Kidney tubule cell (primary cell): ENCODE results near the gene EPHB6.

ENCODE experiments used
- DNase-seq: peaks from one replicate; pipeline ENCODE4 v3.0.0-alpha.2; 2018; ENCODE audit warnings: low spot score

The EPHB6 gene

DNA sequence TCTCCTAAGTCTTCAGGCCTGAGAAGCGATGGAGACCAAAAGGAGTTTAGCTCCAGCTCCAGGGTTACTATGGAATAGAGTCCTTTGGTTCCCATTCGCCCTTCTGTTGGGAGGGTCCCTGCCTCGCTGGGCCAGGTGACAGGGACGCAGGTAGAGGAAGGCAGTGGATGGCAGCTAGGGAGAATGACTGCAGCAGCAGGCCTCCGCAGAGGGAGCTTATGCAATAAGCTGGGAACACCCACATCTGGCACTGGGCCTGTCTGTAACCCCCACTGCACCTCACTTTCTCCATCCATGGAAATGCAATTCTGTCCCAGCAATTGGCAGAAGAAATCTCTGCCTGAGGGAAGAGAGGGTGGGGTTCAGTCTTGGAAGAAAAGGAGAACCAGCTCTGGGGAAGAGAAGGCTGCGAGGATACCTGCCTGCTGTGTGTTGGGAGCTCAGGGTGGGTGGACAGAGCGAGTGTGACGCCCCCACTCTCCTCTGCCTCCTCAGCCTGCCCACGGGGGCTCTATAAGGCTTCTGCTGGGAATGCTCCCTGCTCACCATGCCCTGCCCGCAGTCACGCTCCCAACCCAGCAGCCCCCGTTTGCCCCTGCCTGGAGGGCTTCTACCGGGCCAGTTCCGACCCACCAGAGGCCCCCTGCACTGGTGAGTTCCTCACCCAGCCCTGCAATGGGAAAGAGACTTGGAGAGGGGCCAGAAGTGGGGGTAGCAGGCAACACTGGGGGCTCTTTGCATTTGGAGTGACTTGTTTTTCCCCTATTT is 10.3 kb downstream of the EPHB6 start:
- no peak for DNase-seq

DNA sequence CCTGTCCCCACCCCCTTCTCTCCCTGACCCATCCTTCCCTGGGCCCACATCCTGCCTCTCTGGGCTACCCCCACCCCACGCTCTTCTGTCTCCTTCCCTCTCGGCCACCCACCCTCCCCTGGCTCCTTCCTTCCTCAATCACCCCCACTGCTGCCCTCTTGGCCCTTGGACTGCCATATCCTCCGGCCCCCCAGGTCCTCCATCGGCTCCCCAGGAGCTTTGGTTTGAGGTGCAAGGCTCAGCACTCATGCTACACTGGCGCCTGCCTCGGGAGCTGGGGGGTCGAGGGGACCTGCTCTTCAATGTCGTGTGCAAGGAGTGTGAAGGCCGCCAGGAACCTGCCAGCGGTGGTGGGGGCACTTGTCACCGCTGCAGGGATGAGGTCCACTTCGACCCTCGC is 10.9 kb downstream of the EPHB6 start:
- DNase-seq, result no peak

DNA sequence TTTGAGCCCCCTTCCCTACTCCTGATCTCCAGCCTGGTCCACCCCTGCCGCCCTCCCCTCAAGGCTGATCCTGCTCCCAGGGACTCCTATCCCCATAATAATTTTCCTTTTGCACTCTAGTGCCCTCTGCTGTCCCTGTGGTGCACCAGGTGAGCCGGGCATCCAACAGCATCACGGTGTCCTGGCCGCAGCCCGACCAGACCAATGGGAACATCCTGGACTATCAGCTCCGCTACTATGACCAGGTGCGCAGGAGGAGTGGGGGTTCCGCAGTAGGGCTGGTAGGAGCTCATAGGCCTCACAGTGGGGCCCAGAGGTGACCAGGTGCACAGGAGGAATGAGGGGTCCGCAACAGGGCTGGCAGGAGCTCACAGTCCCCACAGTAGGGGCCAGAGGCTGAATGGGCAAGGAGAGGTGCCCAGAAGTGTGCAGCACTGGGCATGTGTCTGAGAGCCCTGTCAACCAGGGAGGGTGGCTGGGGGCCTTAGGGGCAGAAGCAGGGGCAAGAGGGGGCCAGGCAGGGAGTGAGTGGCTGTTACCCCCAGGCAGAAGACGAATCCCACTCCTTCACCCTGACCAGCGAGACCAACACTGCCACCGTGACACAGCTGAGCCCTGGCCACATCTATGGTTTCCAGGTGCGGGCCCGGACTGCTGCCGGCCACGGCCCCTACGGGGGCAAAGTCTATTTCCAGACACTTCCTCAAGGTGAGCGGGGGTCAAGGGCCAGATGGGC is 11.7 kb downstream of the EPHB6 start:
- DNase-seq, result peak; percentile 46

DNA sequence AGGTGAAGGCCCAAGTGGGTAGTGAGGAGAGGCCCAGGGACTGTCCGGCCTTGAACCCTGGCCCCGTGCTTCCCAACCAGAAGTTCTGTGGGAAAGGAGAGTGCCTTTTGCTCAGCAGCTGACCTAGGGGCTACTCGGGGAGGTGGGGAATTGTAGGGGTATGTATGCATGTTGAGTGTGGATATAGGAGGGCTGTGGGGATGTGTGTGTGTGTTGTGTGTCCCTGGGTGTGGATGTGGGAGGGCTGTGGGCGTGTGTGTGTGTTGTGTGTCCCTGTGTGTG is 12.2 kb downstream of the EPHB6 start:
- DNase-seq, result no peak

DNA sequence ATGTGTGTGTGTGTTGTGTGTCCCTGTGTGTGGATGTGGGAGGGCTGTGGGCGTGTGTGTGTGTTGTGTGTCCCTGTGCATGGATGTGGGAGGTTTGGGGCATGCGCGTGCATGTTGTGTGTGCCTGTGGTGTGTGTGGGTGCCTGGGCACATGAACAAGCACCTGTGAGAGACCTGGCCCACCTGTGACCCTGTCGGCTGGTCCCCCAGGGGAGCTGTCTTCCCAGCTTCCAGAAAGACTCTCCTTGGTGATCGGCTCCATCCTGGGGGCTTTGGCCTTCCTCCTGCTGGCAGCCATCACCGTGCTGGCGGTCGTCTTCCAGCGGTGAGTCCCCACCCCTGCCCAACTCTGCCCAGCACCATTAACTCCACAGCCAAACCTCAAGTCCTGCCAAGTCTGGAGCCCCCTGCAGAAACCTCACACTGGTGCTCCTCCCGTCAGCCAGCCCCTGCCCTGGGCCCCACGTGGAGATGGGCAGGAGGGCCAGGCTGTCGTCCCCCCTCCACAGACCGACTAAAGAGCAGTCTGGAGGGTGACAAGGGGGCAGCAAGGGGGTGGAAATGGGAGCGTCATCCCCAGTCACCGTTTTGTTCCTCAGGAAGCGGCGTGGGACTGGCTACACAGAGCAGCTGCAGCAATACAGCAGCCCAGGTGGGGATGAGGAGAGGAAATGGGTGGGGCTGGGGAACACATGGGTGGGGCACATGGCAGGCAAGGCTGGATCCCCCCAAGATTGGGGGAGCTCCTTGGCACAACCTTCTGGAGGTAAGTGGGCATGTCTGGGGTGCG is 12.7 kb downstream of the EPHB6 start:
- DNase-seq, result no peak

DNA sequence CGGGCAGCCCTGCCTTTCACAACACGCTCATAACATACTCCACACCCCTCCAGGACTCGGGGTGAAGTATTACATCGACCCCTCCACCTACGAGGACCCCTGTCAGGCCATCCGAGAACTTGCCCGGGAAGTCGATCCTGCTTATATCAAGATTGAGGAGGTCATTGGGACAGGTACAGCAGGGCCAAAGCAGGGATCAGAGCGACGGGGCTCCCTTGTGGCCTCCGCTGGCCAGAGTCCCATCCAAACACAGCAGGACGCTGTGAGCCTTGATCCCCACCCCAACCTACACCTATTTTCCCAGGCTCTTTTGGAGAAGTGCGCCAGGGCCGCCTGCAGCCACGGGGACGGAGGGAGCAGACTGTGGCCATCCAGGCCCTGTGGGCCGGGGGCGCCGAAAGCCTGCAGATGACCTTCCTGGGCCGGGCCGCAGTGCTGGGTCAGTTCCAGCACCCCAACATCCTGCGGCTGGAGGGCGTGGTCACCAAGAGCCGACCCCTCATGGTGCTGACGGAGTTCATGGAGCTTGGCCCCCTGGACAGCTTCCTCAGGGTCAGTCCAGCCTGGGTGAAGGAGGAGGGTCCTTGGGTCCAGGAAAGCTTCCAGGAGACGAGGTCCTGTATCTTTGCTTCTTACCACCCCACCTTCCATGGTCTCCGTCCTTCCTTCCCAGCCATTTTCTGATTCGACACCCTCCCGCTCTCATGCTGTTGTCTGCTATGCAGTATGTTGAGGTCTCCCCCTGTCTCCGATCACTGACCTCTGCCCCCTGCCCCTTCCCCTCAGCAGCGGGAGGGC is 13.5 kb downstream of the EPHB6 start:
- DNase-seq, result no peak

DNA sequence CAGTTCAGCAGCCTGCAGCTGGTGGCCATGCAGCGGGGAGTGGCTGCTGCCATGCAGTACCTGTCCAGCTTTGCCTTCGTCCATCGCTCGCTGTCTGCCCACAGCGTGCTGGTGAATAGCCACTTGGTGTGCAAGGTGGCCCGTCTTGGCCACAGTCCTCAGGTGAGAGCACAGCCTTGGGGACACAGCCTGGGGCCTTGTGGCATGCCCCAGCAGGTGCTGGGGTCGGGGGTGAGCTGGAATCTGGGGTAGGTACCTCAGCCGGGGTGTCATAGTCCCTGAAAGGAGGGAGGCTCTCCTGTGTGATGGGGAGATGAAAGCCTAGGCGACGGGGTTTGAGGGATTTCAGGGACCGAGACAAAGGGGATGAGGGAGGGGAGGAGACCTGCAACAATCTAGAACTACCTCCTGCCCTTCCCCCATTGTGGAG is 14.1 kb downstream of the EPHB6 start:
- DNase-seq, result no peak

DNA sequence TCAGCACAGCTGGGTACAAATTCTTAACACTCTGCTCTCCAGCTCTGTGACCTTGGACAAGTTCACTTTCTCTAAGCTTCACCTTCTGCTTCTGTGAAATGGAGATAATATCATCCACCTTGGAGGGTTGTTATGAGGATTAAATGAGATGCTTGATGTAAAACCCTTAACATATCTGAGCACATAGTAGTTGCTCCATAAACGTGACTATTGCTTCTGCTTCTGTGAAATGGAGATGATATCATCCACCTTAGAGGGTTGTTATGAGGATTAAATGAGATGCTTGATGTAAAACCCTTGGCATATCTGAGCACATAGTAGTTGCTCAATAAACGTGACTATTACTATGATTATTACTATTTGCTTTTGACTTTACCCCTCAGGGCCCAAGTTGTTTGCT is 14.6 kb downstream of the EPHB6 start:
- DNase-seq, result no peak

DNA sequence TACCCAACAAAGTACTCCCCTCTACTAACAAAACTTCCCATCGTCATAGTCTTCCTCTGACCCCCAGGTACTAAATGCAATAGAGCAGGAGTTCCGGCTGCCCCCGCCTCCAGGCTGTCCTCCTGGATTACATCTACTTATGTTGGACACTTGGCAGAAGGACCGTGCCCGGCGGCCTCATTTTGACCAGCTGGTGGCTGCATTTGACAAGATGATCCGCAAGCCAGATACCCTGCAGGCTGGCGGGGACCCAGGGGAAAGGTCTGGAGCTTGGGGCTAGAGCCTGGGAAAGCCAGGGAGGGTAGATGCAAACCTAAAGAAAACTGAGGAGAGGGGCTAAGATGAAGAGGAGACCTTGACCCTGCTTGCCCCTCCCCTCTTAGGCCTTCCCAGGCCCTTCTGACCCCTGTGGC is 15.3 kb downstream of the EPHB6 start:
- no peak for DNase-seq

DNA sequence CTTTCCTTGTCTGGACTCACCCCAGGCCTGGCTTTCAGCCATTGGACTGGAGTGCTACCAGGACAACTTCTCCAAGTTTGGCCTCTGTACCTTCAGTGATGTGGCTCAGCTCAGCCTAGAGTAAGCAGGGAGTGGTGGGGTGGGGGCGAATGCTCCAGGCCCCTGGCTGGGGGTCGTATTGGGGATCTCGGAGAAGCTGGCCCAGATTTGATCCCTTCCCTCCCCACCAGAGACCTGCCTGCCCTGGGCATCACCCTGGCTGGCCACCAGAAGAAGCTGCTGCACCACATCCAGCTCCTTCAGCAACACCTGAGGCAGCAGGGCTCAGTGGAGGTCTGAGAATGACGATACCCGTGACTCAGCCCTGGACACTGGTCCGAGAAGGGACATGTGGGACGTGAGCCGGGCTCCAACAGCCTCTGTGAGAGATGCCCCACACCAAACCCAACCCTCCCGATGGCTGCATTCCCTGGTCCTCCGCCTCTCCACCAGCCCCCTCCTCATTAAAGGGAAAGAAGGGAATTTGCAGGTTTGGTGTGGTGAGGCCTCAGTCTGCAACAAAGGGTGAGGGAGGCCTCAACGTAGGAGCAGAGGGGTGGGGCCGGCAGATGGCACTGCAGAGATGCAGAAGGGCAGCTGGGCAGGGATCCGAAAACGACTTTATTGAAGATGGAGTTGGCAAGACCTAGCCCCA is 15.8 kb downstream of the EPHB6 start:
- no peak for DNase-seq

DNA sequence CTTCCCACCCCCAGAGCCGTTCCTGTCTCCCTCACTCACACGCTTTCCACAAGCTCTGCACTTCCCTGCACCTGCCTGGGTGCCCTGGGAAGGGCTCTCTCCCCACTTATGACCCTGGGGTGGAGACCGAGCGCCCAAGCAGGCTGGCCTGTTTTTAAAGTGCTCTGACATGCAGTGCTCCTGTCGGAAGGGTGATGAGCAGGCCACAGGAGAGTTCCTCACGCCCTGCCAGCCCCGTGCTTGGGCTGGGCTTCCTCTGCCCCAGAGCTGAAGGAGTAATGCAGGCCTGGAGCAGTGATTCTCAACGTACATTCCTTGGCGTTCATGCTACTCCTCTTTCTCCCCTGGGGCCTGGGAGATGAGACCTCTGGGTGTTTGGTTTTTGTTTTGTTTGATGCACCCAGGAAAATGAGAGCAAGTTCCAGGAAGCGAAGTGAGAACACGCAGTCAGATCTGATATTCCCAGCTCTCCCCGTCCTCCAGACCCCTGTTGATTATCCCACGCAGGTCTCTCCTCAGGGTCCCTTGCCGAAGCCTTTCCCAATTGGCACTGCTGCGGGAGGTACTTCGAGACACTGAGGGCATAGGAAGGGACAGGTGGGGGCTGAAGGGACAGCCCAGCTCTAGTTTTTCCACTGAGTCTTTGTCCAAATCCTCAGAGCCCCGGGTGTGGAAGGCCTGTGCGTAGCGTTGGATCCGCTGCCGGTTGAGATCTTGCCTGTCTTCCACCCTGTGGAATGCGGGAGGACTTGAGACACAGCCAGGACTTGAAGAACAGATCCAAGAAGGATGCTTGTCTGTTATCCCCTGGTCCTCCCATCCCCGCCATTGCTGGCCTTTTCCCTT is 16.6 kb downstream of the EPHB6 start:
- DNase-seq, result no peak

DNA sequence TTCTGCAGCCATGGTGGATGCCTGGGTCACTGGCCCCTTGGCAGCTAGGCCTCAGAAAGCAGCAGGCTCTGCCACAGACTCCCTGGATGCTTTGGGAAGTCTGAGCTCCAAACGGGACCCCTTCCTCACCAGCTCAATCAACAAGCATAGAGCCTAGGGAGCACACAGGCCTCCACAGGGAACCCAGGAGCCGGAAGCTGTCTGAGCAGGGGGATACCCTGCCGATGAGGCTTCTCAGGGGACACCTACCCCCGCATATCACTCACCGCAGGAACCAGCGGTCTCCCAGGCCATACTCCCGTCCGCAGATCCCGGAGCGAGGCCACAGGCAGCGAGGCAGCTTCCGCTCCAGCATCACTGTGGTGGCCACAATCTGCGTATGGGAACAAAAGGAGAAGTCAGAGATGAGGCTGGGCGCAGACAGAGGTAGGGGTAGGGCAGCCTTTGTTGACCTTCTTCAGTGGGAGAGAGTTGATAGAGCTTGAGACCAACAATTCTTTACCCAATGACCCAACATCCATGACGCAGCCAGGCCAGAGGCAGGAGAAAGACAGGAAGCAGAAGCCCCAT is 17.3 kb downstream of the EPHB6 start:
- DNase-seq, result no peak

DNA sequence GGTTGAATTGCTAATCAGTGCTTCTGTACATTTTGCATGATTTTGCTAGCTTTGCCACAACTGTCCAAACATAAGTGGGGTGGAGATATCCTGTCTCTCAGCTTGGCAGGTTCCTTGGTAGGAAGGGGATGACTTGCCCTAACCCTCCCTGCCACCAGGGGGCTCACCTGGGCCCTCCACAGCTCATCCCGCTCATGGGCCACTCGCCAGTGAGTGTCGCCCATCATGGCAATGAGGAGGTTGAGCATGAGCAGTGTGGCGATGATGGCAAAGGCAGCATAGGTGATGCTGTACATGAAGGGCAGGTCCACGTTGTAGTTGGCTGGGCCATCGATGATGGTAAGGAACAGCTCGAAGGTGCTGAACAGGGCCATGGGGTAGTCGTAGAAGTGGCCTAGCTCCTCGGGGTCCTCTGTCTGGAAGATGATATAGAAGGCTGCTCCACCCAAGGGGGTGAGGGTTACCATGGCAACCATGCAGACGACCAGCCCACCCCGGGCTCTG is 18.5 kb downstream of the EPHB6 start:
- peak; percentile 17 for DNase-seq

DNA sequence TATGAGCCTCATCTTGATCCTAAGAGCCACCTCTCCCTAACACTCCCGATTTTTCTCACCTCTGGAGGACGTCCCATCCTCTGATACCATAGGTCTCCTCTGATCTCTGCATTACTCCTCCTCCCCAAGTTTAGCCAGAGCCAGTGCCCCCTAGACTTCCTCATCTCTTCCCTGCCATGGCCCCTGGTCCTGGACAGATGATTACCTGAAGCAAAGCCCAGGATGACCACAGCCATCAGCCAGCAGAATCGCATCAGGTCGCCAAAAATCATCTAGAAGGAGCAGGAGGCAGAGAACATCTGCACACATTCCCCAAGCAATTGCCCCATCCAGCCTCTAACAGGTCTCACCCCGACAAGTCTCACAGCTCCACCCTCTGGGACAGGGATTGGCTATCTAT is 19.0 kb downstream of the EPHB6 start:
- DNase-seq, result no peak

DNA sequence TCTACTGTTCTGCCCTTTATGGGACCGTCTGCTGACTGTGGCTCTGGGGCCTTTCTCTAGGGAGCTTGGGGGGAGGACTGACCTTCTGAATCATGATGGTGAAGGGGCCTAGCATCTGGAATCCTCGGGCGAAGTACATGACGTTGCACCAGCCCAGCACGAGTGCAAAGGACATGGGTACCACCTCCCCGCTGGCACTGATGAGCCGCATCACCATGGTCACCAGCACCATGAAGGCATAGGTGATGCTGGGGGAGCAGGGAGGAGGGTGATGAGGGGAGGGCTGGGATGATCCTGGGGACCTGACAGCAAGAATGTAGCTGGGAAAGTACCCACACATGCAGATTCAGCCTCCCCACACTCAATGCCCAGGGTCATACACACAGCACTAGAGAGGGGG is 19.5 kb downstream of the EPHB6 start:
- no peak for DNase-seq

DNA sequence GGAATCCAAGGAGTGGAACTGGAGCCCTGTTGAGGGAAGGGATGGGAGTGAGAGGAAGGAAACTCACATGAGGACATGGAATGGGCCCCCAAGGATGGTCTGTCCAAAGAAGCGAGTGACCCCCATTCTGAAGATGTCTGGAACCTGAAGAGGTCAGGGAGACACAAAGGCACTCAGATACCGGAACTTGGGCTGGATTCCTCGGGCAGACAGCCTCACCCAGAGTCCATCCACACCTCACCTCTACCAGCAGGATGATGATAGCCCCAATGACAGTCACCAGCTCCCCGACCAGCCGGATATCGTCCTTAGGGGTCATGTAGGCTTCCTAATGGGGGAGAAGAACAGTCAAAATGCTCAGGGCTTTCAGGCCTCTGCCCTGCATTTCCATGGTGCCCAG is 20.0 kb downstream of the EPHB6 start:
- DNase-seq, result no peak

DNA sequence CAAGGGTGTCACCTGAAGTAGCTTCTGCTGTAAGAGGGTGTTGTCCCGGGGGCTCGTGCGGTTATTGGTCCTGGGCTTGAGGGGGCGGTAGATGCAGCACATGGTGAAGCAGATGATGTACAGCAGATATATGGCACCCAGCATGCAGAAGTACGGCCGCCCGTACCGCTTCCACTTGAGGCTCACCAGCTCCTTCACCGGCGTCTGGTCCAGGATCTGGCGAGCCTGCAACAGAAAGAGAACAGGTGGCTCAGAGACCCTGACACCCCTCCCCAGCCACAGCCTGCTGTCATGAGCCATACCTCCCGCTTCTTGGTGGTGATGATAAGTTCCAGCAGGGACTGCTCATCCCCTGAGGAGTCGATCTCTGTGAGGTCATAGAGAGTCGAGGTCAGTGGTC is 20.6 kb downstream of the EPHB6 start:
- DNase-seq, result no peak

DNA sequence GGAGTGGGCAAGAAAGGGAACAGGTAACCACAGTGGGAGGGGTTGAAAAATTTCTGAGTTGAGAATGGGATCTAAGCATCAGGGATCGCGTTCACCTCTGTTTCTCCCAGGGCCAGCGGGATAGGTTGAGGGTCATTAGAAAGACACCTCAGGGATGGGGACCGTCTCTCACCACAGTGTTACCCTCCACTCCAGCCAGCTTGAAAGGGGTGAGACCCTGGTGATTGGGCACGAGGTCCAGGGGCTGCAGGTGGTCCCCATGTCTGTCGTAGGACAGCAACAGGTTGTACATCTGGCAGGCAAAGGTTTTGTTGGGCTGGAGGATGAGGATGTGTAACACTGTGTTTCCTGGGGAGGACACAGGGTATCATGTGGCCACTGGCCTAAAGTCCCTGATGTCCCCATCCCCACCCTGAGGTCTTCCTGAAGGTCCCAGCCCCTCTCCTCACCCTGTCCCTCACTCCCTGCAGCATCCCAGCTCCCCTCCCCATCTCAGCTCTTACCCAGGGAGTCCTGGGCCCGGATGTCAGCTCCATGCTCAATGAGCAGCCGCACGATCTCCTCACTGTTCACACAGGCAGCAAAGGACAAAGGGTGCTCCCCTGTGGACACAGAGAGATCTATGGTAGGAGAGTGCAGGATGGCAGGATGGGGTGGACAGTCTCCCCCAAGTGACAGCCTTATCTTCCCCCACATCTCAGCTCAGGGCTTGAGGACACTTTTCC is 21.5 kb downstream of the EPHB6 start:
- DNase-seq, result no peak
